Prostate gland (tissue), 2 donors: ENCODE data around the gene SHISA5.

Experiments used
- POLR2A ChIP-seq: fragments of 450-650 bp; IDR thresholded peaks from one replicate; pipeline ENCODE4 v1.6.1; 2016; ENCODE audit warnings: antibody characterized with exemption, mild to moderate bottlenecking
- POLR2AphosphoS5 ChIP-seq: sonication (generic); formaldehyde crosslinking; IDR thresholded peaks from one replicate; pipeline ENCODE4 v1.6.1; 2017; ENCODE audit warnings: antibody characterized with exemption
- TF ChIP-seq, protein P1 (sequence below), 4 experiments: fragments of 200-600 bp in 2 of 4; fragments of 450-650 bp in 2 of 4; sonication (generic) in 2 of 4; IDR thresholded peaks; 1 replicate in 3 of 4; 2 replicates in 1 of 4; pipeline ENCODE4 v1.5.1; 2016 to 2019; ENCODE audit warnings: antibody characterized with exemption in 4 of 4, mild to moderate bottlenecking in 2 of 4, moderate library complexity in 2 of 4

GRCh38 chr3:48546203-48546829 lies 42.3 kb upstream of the SHISA5 start:
- TF ChIP-seq POLR2AphosphoS5 = no peak
- TF ChIP-seq, protein P1, sequence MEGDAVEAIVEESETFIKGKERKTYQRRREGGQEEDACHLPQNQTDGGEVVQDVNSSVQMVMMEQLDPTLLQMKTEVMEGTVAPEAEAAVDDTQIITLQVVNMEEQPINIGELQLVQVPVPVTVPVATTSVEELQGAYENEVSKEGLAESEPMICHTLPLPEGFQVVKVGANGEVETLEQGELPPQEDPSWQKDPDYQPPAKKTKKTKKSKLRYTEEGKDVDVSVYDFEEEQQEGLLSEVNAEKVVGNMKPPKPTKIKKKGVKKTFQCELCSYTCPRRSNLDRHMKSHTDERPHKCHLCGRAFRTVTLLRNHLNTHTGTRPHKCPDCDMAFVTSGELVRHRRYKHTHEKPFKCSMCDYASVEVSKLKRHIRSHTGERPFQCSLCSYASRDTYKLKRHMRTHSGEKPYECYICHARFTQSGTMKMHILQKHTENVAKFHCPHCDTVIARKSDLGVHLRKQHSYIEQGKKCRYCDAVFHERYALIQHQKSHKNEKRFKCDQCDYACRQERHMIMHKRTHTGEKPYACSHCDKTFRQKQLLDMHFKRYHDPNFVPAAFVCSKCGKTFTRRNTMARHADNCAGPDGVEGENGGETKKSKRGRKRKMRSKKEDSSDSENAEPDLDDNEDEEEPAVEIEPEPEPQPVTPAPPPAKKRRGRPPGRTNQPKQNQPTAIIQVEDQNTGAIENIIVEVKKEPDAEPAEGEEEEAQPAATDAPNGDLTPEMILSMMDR (IDR thresholded peaks at IDR 0.05) = no peak
- TF ChIP-seq POLR2A = no peak
